IPS-20b (cell line): ENCODE measurements around the gene PCBP2.

Source experiments
- H3K27ac ChIP-seq: one replicate; pipeline ENCODE4 v1.5.1; 2013; ENCODE audit warnings: low read length
- H3K27me3 ChIP-seq: 2 replicates; pipeline ENCODE4 v1.6.1; 2013; ENCODE audit warnings: mild to moderate bottlenecking, low read length, inconsistent platforms; ENCODE audit not compliant: insufficient read depth
- H3K36me3 ChIP-seq: 2 replicates; pipeline ENCODE4 v1.6.1; 2013; ENCODE audit warnings: low read depth, mild to moderate bottlenecking, inconsistent platforms, low read length, moderate library complexity; ENCODE audit not compliant: insufficient read depth
- H3K4me1 ChIP-seq: 2 replicates; pipeline ENCODE4 v1.6.1; 2013; ENCODE audit warnings: mild to moderate bottlenecking, control low read depth, inconsistent platforms, low read length, moderate library complexity; ENCODE audit not compliant: insufficient read depth
- H3K4me3 ChIP-seq: 2 replicates; pipeline ENCODE4 v1.5.1; 2013; ENCODE audit warnings: mild to moderate bottlenecking, low read length, inconsistent platforms
- H3K9ac ChIP-seq: 2 replicates; pipeline ENCODE4 v1.6.1; 2013; ENCODE audit warnings: low read depth, mild to moderate bottlenecking, inconsistent platforms, low read length, moderate library complexity
- H3K9me3 ChIP-seq: 2 replicates; pipeline ENCODE4 v1.6.1; 2013; ENCODE audit warnings: mild to moderate bottlenecking, low read depth, low read length, inconsistent platforms; ENCODE audit not compliant: insufficient read depth

The PCBP2 gene

DNA sequence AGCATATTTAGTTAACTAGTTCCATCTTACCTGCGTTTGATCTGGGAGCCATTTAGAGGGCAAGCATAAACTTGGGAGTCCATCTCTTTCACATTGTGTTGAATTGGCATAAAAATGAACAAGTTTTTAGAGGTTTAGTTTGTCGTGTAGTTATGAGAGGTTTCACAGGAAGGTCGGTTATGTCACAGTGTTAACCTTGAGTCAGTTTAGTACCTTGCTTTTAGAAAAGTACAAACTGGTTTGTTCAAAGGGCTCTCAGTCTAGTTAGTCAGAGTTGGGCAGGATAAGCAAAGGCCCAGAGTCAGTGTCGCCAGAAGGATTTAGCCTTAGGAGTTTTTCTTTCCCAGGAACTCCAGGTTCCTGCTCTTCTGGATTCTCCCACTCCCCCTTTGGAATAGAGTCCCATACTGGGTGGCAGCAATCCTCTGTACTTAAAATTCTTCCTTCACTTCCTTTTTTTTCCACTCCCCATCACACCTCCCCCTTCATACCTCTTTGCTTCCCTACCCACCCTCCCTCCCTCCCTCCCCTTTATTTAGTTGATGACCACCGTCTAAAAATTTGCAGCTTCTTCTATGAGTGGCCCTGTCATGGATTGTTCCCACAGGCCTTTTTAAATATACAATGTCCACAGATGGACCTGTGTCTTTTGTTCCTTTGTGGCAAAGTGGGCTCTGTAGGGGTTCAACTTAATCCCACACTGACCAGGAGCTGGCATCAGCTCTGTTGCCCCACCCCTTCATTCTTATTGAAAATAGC is 12.1 kb downstream of the PCBP2 start:
- Histone ChIP-seq H3K9ac (no peak overlapping the region), H3K4me1 (peaks cover 8% of the 10 kb centered on the region; the same call in 1 of the 2 replicates), H3K36me3 (peaks cover 100% of the 10 kb centered on the region), H3K27ac (no peak overlapping the region), H3K4me3 (no peak overlapping the region), H3K27me3 (no peaks in the 10 kb centered on the region), H3K9me3 (no peaks in the 10 kb centered on the region)

DNA sequence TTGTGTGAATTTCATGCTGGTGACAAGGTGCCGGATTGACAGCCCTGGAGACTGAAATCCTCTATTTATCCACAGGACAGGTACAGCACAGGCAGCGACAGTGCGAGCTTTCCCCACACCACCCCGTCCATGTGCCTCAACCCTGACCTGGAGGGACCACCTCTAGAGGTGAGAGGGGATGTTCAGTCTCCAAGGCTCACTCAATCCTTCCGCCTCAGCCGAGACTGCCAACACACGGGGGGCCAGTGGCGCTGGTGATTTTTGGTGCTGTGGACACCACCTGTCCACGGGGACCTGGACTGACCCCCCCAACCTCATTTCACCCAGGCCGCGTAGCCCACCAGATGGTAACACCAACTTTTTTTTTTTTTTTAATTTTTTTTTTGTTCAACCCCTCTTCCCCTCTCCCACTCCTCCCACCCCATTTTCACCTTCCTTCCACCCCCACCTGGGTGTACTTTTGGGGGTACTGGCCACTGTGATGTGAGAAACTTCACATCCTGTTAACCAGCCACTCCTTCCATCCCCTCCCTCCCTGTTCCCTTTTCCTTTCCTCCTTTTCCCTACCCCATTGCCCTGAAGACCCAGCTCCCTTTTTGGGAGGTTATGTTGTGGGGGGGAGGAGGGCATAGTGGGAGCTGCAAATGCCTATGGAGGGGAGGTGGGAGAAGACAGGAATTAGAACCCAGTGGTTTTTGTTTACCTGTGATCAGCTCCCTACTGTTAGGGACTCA is 12.9 kb downstream of the PCBP2 start:
- no peak overlapping the region for H3K9ac ChIP-seq

GRCh38 chr12:53465679-53466078 is 13.8 kb downstream of the PCBP2 start:
- H3K27ac ChIP-seq = no peak overlapping the region

More for the DNA sequence above, 12.9 kb downstream of the PCBP2 start:
- peaks cover 100% of the 10 kb centered on the region for H3K36me3 ChIP-seq
- H3K27ac ChIP-seq = no peak overlapping the region
- H3K4me3 ChIP-seq = no peak overlapping the region
- peaks cover 8% of the 10 kb centered on the region; the same call in 1 of the 2 replicates for H3K4me1 ChIP-seq
- no peaks in the 10 kb centered on the region for H3K9me3 ChIP-seq
- H3K27me3 ChIP-seq = no peaks in the 10 kb centered on the region

DNA sequence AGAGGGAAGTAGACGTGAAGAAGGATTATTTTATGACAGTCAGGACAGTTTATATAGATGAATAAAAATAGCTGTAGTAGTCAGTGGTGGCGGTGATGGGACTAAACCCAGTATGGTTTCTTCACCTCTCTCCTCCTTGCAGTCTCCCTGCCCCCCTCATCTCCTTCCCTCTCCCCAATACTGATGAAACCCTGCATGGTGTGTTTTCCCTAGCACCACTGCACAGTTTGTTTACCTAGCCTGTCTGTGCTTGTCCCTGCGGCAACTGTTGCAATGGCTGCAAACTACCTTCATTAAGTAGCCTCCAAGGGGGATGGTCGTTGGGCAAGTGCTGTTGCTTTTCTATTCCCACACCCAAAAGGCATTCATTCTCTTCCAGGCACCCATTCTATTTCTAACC is 14.7 kb downstream of the PCBP2 start:
- Histone ChIP-seq H3K9me3 (no peaks in the 10 kb centered on the region), H3K27me3 (no peaks in the 10 kb centered on the region), H3K27ac (no peak overlapping the region), H3K9ac (no peak overlapping the region), H3K36me3 (peaks cover 99% of the 10 kb centered on the region), H3K4me3 (no peak overlapping the region), H3K4me1 (peaks cover 6% of the 10 kb centered on the region; the same call in 1 of the 2 replicates)

More at GRCh38 chr12:53465679-53466078, 13.8 kb downstream of the PCBP2 start:
- H3K36me3 ChIP-seq = peaks cover 100% of the 10 kb centered on the region
- no peaks in the 10 kb centered on the region for H3K27me3 ChIP-seq
- no peak overlapping the region for H3K9ac ChIP-seq
- peaks cover 8% of the 10 kb centered on the region; the same call in 1 of the 2 replicates for H3K4me1 ChIP-seq
- H3K4me3 ChIP-seq = no peak overlapping the region
- H3K9me3 ChIP-seq = no peaks in the 10 kb centered on the region

DNA sequence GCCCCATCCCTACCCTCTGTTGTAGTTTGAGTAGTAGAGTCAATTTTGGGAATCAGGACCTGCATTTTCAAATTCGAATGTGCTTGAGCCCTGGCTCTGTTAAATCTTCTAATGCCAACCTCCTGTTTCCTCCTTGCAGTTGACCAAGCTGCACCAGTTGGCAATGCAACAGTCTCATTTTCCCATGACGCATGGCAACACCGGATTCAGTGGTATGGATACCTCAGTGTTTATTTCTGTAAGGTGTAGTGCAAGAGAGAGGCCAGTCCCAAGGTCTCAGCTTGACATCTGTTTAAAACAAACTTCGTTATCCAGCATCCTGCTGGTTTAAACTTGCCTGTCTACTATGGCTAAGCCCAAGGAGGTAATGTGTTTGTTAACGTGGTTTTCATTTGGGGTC is 15.2 kb downstream of the PCBP2 start:
- Histone ChIP-seq H3K36me3 (peaks cover 99% of the 10 kb centered on the region), H3K9me3 (no peaks in the 10 kb centered on the region), H3K27ac (no peak overlapping the region), H3K4me1 (peaks cover 6% of the 10 kb centered on the region; the same call in 1 of the 2 replicates), H3K4me3 (no peak overlapping the region), H3K27me3 (no peaks in the 10 kb centered on the region), H3K9ac (no peak overlapping the region)

DNA sequence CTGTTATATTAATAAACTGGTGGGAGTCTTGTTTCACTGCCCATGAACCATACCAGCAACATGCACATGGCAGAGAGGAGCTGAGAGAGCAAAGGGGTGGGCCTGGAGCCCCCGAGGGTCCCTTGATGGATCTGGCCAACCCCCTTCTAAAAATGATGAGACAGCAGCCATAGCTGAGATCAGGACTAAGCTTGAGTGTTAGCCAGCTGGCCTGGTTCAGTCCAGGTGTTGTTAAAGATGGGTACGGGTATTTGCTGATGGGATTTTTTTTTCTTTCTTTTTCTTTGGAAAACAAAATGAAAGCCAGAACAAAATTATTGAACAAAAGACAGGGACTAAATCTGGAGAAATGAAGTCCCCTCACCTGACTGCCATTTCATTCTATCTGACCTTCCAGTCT is 16.0 kb downstream of the PCBP2 start:
- Histone ChIP-seq H3K4me3 (no peak overlapping the region), H3K36me3 (peaks cover 99% of the 10 kb centered on the region), H3K9ac (no peak overlapping the region), H3K4me1 (peaks cover 6% of the 10 kb centered on the region; the same call in 1 of the 2 replicates), H3K27ac (no peak overlapping the region), H3K27me3 (no peaks in the 10 kb centered on the region), H3K9me3 (no peaks in the 10 kb centered on the region)

GRCh38 chr12:53468282-53468681 is 16.4 kb downstream of the PCBP2 start:
- H3K4me1 ChIP-seq = peaks cover 6% of the 10 kb centered on the region; the same call in 1 of the 2 replicates
- H3K9me3 ChIP-seq = no peaks in the 10 kb centered on the region
- H3K9ac ChIP-seq = no peak overlapping the region
- no peak overlapping the region for H3K27ac ChIP-seq
- H3K36me3 ChIP-seq = peaks cover 99% of the 10 kb centered on the region
- H3K4me3 ChIP-seq = no peak overlapping the region
- H3K27me3 ChIP-seq = no peaks in the 10 kb centered on the region

GRCh38 chr12:53472056-53472582 is 20.2 kb downstream of the PCBP2 start:
- no peak overlapping the region for H3K27ac ChIP-seq
- peaks cover 2% of the 10 kb centered on the region; the same call in 1 of the 2 replicates for H3K4me1 ChIP-seq
- no peaks in the 10 kb centered on the region for H3K27me3 ChIP-seq
- no peak overlapping the region for H3K9ac ChIP-seq
- H3K9me3 ChIP-seq = no peaks in the 10 kb centered on the region
- H3K36me3 ChIP-seq = peaks cover 99% of the 10 kb centered on the region
- H3K4me3 ChIP-seq = no peak overlapping the region

GRCh38 chr12:53474077-53474476 is 22.2 kb downstream of the PCBP2 start:
- no peak overlapping the region for H3K27ac ChIP-seq
- no peak overlapping the region for H3K4me3 ChIP-seq
- peaks cover 99% of the 10 kb centered on the region for H3K36me3 ChIP-seq
- no peaks in the 10 kb centered on the region for H3K27me3 ChIP-seq
- H3K9ac ChIP-seq = no peak overlapping the region
- peaks cover 5% of the 10 kb centered on the region for H3K4me1 ChIP-seq
- H3K9me3 ChIP-seq = no peaks in the 10 kb centered on the region

DNA sequence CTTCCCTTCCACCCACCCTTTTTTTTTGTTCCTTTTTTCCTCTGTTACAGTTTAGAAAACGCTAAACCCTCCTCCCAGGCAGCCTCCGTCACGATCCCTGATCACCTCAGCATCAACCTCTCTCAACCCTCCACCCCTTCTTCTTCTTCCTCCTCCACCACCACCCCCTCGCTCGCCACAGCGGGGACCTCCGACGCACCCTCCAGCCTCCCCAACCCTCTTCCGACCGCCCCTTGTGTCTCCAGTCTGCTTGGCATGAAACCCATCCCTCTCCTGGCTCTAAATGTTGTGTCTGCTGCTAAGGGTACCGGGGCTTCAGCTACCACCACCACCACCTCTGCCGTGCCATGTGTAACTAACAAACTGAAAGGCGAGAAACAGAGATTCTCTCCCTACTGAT is 22.9 kb downstream of the PCBP2 start:
- Histone ChIP-seq H3K9ac (no peak overlapping the region), H3K4me3 (no peak overlapping the region), H3K27ac (no peak overlapping the region), H3K27me3 (no peaks in the 10 kb centered on the region), H3K36me3 (peaks cover 99% of the 10 kb centered on the region), H3K9me3 (no peaks in the 10 kb centered on the region), H3K4me1 (peaks cover 5% of the 10 kb centered on the region)

- H3K4me3 ChIP-seq = no peak overlapping the region
- H3K9me3 ChIP-seq = no peaks in the 10 kb centered on the region
- H3K27ac ChIP-seq = no peak overlapping the region
- no peaks in the 10 kb centered on the region for H3K27me3 ChIP-seq
- H3K4me1 ChIP-seq = peaks cover 11% of the 10 kb centered on the region
- H3K9ac ChIP-seq = no peak overlapping the region
- H3K36me3 ChIP-seq = peaks cover 100% of the 10 kb centered on the region
These were observed 24.9 kb downstream of the PCBP2 start for GRCh38 chr12:53476769-53477209.
